ENCODE data around the gene HLA-F. TPM values are rescaled to one million over a fixed set of nuclear protein-coding genes. Genes with fewer than 3 reads are reported as not detected.

Gene HLA-F
- polyA plus RNA-seq, 1 of the 3 experiments (the other 2 are of a cell fraction) = 0.31 TPM

GRCh38 chr6:29753309-29753644, 30.0 kb downstream of the HLA-F start (continued):
- no peak for TF ChIP-seq CTCF (IDR thresholded peaks at IDR 0.05)
- TF ChIP-seq SIN3A (IDR thresholded peaks at IDR 0.05; ENCODE audit: borderline replicate concordance, low read depth, low read length) = no peak
- TF ChIP-seq TEAD4 (IDR thresholded peaks at IDR 0.05; ENCODE audit: borderline replicate concordance, insufficient read depth) = no peak

GRCh38 chr6:29755295-29755871, 32.1 kb downstream of the HLA-F start:
- Histone ChIP-seq H3K4me3 (ENCODE audit: low read depth in 2 of 2, low read length in 1 of 2) (no peak overlapping the region), H3K27me3 (ENCODE audit: insufficient read depth) (peaks cover 36% of the 10 kb centered on the region; the same call in 1 of the 2 replicates), H3K9me2 (no peaks in the 10 kb centered on the region), H3K36me3 (replicated peaks in 1 of 2; ENCODE audit: control insufficient read depth in 1 of 2, insufficient read depth in 2 of 2, low read length in 1 of 2) (no peaks in the 10 kb centered on the region), H2AFZ (ENCODE audit: low read depth) (no peak overlapping the region), H3F3A (replicated peaks; ENCODE audit: insufficient read depth) (no peaks in the 10 kb centered on the region), H3K9ac (no peak overlapping the region), H4K20me1 (ENCODE audit: insufficient read depth) (no peaks in the 10 kb centered on the region), H3K79me2 (ENCODE audit: insufficient read depth) (no peaks in the 10 kb centered on the region), H3K27ac (ENCODE audit: low read depth in 2 of 2, low read length in 1 of 2) (no peak overlapping the region), H3K4me2 (no peak overlapping the region), H3K4me1 (ENCODE audit: control insufficient read depth in 1 of 2, insufficient read depth in 2 of 2, low read depth in 1 of 2, low read length in 1 of 2) (peaks cover 0 to 3% of the 10 kb centered on the region in 2 experiments; a peak in 1 of 4 replicates), H3K9me3 (no peaks in the 10 kb centered on the region)
- ChIA-PET POLR2A (no interaction called here), CTCF (interaction anchor here (1.5 kb wide), 1 partner anchor 17 kb away, joined by 3 read pairs; no protein-coding TSS in a partner anchor)
- WGBS (ENCODE audit: low lambda C conversion rate) = 32% methylated on average over 23 of the region's 23 CpGs
- TF ChIP-seq REST (IDR thresholded peaks at IDR 0.05; ENCODE audit: low read depth, low read length) (no peak), TCF12 (IDR thresholded peaks at IDR 0.05) (no peak)
- DNase-seq = no peak

- H3K4me1 ChIP-seq (ENCODE audit: control insufficient read depth in 1 of 2, insufficient read depth in 2 of 2, low read depth in 1 of 2, low read length in 1 of 2) = peaks cover 0 to 3% of the 10 kb centered on the region in 2 experiments; a peak in 1 of 4 replicates
- H4K20me1 ChIP-seq (ENCODE audit: insufficient read depth) = no peaks in the 10 kb centered on the region
- ChIA-PET POLR2A (no interaction called here), CTCF (interaction anchor here (1.1 to 1.7 kb wide), 2 partner anchors 20 to 104 kb away, joined by 3 to 4 read pairs; no protein-coding TSS in a partner anchor)
- no peak overlapping the region for H3K4me3 ChIP-seq (ENCODE audit: low read depth in 2 of 2, low read length in 1 of 2)
- no peak overlapping the region for H3K9ac ChIP-seq
- no peaks in the 10 kb centered on the region for H3K36me3 ChIP-seq (replicated peaks in 1 of 2; ENCODE audit: control insufficient read depth in 1 of 2, insufficient read depth in 2 of 2, low read length in 1 of 2)
- 15% methylated on average over 2 of the region's 2 CpGs for whole genome bisulfite sequencing (ENCODE audit: low lambda C conversion rate)
- no peaks in the 10 kb centered on the region for H3F3A ChIP-seq (replicated peaks; ENCODE audit: insufficient read depth)
- no peak overlapping the region for H3K27ac ChIP-seq (ENCODE audit: low read depth in 2 of 2, low read length in 1 of 2)
- no peaks in the 10 kb centered on the region for H3K9me2 ChIP-seq
- peaks cover 27% of the 10 kb centered on the region; the same call in 1 of the 2 replicates for H3K27me3 ChIP-seq (ENCODE audit: insufficient read depth)
- H3K79me2 ChIP-seq (ENCODE audit: insufficient read depth) = no peaks in the 10 kb centered on the region
- DNase-seq = no peak
- H3K4me2 ChIP-seq = no peak overlapping the region
- H2AFZ ChIP-seq (ENCODE audit: low read depth) = no peak overlapping the region
- no peaks in the 10 kb centered on the region for H3K9me3 ChIP-seq
- TF ChIP-seq GATA2 (CRISPR knock-in tag; IDR thresholded peaks at IDR 0.05) (no peak), FOSL2 (IDR thresholded peaks at IDR 0.05; ENCODE audit: borderline replicate concordance, low read depth) (no peak), ZBTB33 (IDR thresholded peaks at IDR 0.05; ENCODE audit: borderline replicate concordance, low read depth) (no peak), GABPA (IDR thresholded peaks at IDR 0.05; ENCODE audit: low read depth) (no peak), NRF1 (IDR thresholded peaks at IDR 0.05; ENCODE audit: low read depth, low read length) (no peak), IRF3 (IDR thresholded peaks at IDR 0.05; ENCODE audit: low read depth, low read length) (no peak), CTCF (IDR thresholded peaks at IDR 0.05) (no peak), POLR2AphosphoS5 (IDR thresholded peaks at IDR 0.05; ENCODE audit: low read depth, low read length) (no peak), EP300 (IDR thresholded peaks at IDR 0.05; ENCODE audit: borderline replicate concordance in 1 of 2, low read depth in 1 of 2, low read length in 1 of 2) (no peak)
Measured at GRCh38 chr6:29757282-29757681, 34.0 kb downstream of the HLA-F start.

All from SK-N-SH (cell line).